ENCODE results near the gene SCGB3A1.

The SCGB3A1 gene

GRCh38 chr5:180568914-180569313, 22.4 kb downstream of the SCGB3A1 start:
- Histone ChIP-seq H3K9me3 (ENCODE audit: insufficient read depth, low read depth, low read length) (no peaks in the 10 kb centered on the region), H2AK5ac (ENCODE audit: low read length) (no peak overlapping the region), H3K9ac (ENCODE audit: low read length) (no peak overlapping the region), H3K4ac (ENCODE audit: low read depth, low read length) (no peak overlapping the region), H2BK120ac (ENCODE audit: insufficient read depth, low read length, poor library complexity) (no peak overlapping the region), H2BK5ac (ENCODE audit: low read depth, low read length, poor library complexity) (no peak overlapping the region), H3K23ac (ENCODE audit: low read length) (no peak overlapping the region), H4K91ac (ENCODE audit: low read depth, low read length) (no peak overlapping the region), H3K4me3 (ENCODE audit: low read depth, low read length) (no peak overlapping the region), H3K79me2 (ENCODE audit: control insufficient read depth, insufficient read depth, low read length, poor library complexity) (no peaks in the 10 kb centered on the region), H3K4me1 (ENCODE audit: control insufficient read depth in 1 of 2, insufficient read depth in 2 of 2, low read length in 2 of 2) (no peaks in the 10 kb centered on the region), H4K12ac (ENCODE audit: low read depth, low read length) (no peak overlapping the region), H4K8ac (ENCODE audit: low read depth, low read length) (no peak overlapping the region), H3K18ac (ENCODE audit: low read length) (no peak overlapping the region), H3K27ac (ENCODE audit: low read depth, low read length) (no peak overlapping the region), H3K4me2 (ENCODE audit: low read length) (no peak overlapping the region), H2BK12ac (ENCODE audit: low read length) (no peak overlapping the region), H3K27me3 (ENCODE audit: insufficient read depth, low read length) (no peaks in the 10 kb centered on the region), H3K79me1 (ENCODE audit: low read length) (no peaks in the 10 kb centered on the region), H3K36me3 (ENCODE audit: control insufficient read depth in 1 of 2, insufficient read depth in 2 of 2, low read length in 2 of 2) (peaks cover 18 to 31% of the 10 kb centered on the region in 2 experiments), H2AFZ (ENCODE audit: insufficient read depth, low read length, poor library complexity) (no peak overlapping the region), H3K14ac (ENCODE audit: low read length) (no peak overlapping the region)
- DNase-seq, result no peak
- no CpG with 5 or more reads among the region's 8 CpGs for WGBS (ENCODE audit: extremely low coverage, insufficient coverage, insufficient read length)

GRCh38 chr5:180563994-180564393, 27.3 kb downstream of the SCGB3A1 start:
- H3K79me1 ChIP-seq (ENCODE audit: low read length), result no peaks in the 10 kb centered on the region
- WGBS (ENCODE audit: extremely low coverage, insufficient coverage, insufficient read length), result no CpG with 5 or more reads among the region's 3 CpGs
- H3K9ac ChIP-seq (ENCODE audit: low read length), result no peak overlapping the region
- H3K14ac ChIP-seq (ENCODE audit: low read length), result no peak overlapping the region
- no peak overlapping the region for H2AK5ac ChIP-seq (ENCODE audit: low read length)
- H3K4me1 ChIP-seq (ENCODE audit: control insufficient read depth in 1 of 2, insufficient read depth in 2 of 2, low read length in 2 of 2), result no peaks in the 10 kb centered on the region
- H3K27ac ChIP-seq (ENCODE audit: low read depth, low read length), result no peak overlapping the region
- H4K12ac ChIP-seq (ENCODE audit: low read depth, low read length), result no peak overlapping the region
- H3K23ac ChIP-seq (ENCODE audit: low read length), result no peak overlapping the region
- no peak overlapping the region for H3K18ac ChIP-seq (ENCODE audit: low read length)
- no peak for DNase-seq
- H3K4ac ChIP-seq (ENCODE audit: low read depth, low read length), result no peak overlapping the region
- no peak overlapping the region for H3K4me2 ChIP-seq (ENCODE audit: low read length)
- H3K79me2 ChIP-seq (ENCODE audit: control insufficient read depth, insufficient read depth, low read length, poor library complexity), result peaks cover 2% of the 10 kb centered on the region
- no peak overlapping the region for H2BK5ac ChIP-seq (ENCODE audit: low read depth, low read length, poor library complexity)
- H3K36me3 ChIP-seq (ENCODE audit: control insufficient read depth in 1 of 2, insufficient read depth in 2 of 2, low read length in 2 of 2), result peaks cover 6 to 20% of the 10 kb centered on the region in 2 experiments
- H3K4me3 ChIP-seq (ENCODE audit: low read depth, low read length), result no peak overlapping the region
- H4K8ac ChIP-seq (ENCODE audit: low read depth, low read length), result no peak overlapping the region
- H4K91ac ChIP-seq (ENCODE audit: low read depth, low read length), result no peak overlapping the region
- no peak overlapping the region for H2AFZ ChIP-seq (ENCODE audit: insufficient read depth, low read length, poor library complexity)
- H3K27me3 ChIP-seq (ENCODE audit: insufficient read depth, low read length), result no peaks in the 10 kb centered on the region
- no peak overlapping the region for H2BK120ac ChIP-seq (ENCODE audit: insufficient read depth, low read length, poor library complexity)
- no peaks in the 10 kb centered on the region for H3K9me3 ChIP-seq (ENCODE audit: insufficient read depth, low read depth, low read length)
- H2BK12ac ChIP-seq (ENCODE audit: low read length), result no peak overlapping the region

- Histone ChIP-seq H3K36me3 (ENCODE audit: control insufficient read depth in 1 of 2, insufficient read depth in 2 of 2, low read length in 2 of 2) (peaks cover 10 to 13% of the 10 kb centered on the region in 2 experiments), H2AFZ (ENCODE audit: insufficient read depth, low read length, poor library complexity) (no peak overlapping the region), H3K9ac (ENCODE audit: low read length) (no peak overlapping the region), H3K23ac (ENCODE audit: low read length) (no peak overlapping the region), H2BK5ac (ENCODE audit: low read depth, low read length, poor library complexity) (no peak overlapping the region), H3K14ac (ENCODE audit: low read length) (no peak overlapping the region), H3K4me2 (ENCODE audit: low read length) (no peak overlapping the region), H3K4ac (ENCODE audit: low read depth, low read length) (peak overlapping the region; percentile 9), H3K4me1 (ENCODE audit: control insufficient read depth in 1 of 2, insufficient read depth in 2 of 2, low read length in 2 of 2) (no peaks in the 10 kb centered on the region), H3K79me2 (ENCODE audit: control insufficient read depth, insufficient read depth, low read length, poor library complexity) (peaks cover 7% of the 10 kb centered on the region), H2BK120ac (ENCODE audit: insufficient read depth, low read length, poor library complexity) (no peak overlapping the region), H4K8ac (ENCODE audit: low read depth, low read length) (no peak overlapping the region), H2BK12ac (ENCODE audit: low read length) (no peak overlapping the region), H2AK5ac (ENCODE audit: low read length) (no peak overlapping the region), H3K18ac (ENCODE audit: low read length) (peak overlapping the region; percentile 84), H4K12ac (ENCODE audit: low read depth, low read length) (no peak overlapping the region), H4K91ac (ENCODE audit: low read depth, low read length) (no peak overlapping the region), H3K27ac (ENCODE audit: low read depth, low read length) (no peak overlapping the region), H3K9me3 (ENCODE audit: insufficient read depth, low read depth, low read length) (no peaks in the 10 kb centered on the region), H3K79me1 (ENCODE audit: low read length) (no peaks in the 10 kb centered on the region), H3K27me3 (ENCODE audit: insufficient read depth, low read length) (no peaks in the 10 kb centered on the region), H3K4me3 (ENCODE audit: low read depth, low read length) (no peak overlapping the region)
- DNase-seq, result no peak
- WGBS (ENCODE audit: extremely low coverage, insufficient coverage, insufficient read length), result no CpG with 5 or more reads among the region's 11 CpGs
These were observed 33.1 kb downstream of the SCGB3A1 start for GRCh38 chr5:180558232-180558631.

GRCh38 chr5:180557217-180557809, 34.0 kb downstream of the SCGB3A1 start:
- Histone ChIP-seq H3K18ac (ENCODE audit: low read length) (no peak overlapping the region), H2BK12ac (ENCODE audit: low read length) (no peak overlapping the region), H4K91ac (ENCODE audit: low read depth, low read length) (no peak overlapping the region), H3K36me3 (ENCODE audit: control insufficient read depth in 1 of 2, insufficient read depth in 2 of 2, low read length in 2 of 2) (peaks cover 10 to 13% of the 10 kb centered on the region in 2 experiments), H3K27ac (ENCODE audit: low read depth, low read length) (no peak overlapping the region), H3K9ac (ENCODE audit: low read length) (no peak overlapping the region), H2BK5ac (ENCODE audit: low read depth, low read length, poor library complexity) (no peak overlapping the region), H3K79me2 (ENCODE audit: control insufficient read depth, insufficient read depth, low read length, poor library complexity) (peaks cover 7% of the 10 kb centered on the region), H3K4ac (ENCODE audit: low read depth, low read length) (no peak overlapping the region), H2AK5ac (ENCODE audit: low read length) (no peak overlapping the region), H2AFZ (ENCODE audit: insufficient read depth, low read length, poor library complexity) (no peak overlapping the region), H4K12ac (ENCODE audit: low read depth, low read length) (no peak overlapping the region), H3K4me3 (ENCODE audit: low read depth, low read length) (no peak overlapping the region), H3K4me1 (ENCODE audit: control insufficient read depth in 1 of 2, insufficient read depth in 2 of 2, low read length in 2 of 2) (no peaks in the 10 kb centered on the region), H3K27me3 (ENCODE audit: insufficient read depth, low read length) (no peaks in the 10 kb centered on the region), H3K23ac (ENCODE audit: low read length) (no peak overlapping the region), H3K14ac (ENCODE audit: low read length) (no peak overlapping the region), H2BK120ac (ENCODE audit: insufficient read depth, low read length, poor library complexity) (no peak overlapping the region), H4K8ac (ENCODE audit: low read depth, low read length) (no peak overlapping the region), H3K79me1 (ENCODE audit: low read length) (no peaks in the 10 kb centered on the region), H3K4me2 (ENCODE audit: low read length) (no peak overlapping the region), H3K9me3 (ENCODE audit: insufficient read depth, low read depth, low read length) (no peaks in the 10 kb centered on the region)
- no peak for DNase-seq
- WGBS (ENCODE audit: extremely low coverage, insufficient coverage, insufficient read length), result no CpG with 5 or more reads among the region's 2 CpGs
